H9 (cell line): ENCODE measurements around the gene CCNT1. TPM values are rescaled to one million over a fixed set of nuclear protein-coding genes. Genes with fewer than 3 reads are reported as not detected.

ENCODE experiments used
- DNase-seq: peaks from one replicate; pipeline ENCODE4 v3.0.0-alpha.2; 2017
- H2AFZ ChIP-seq: one replicate; pipeline ENCODE4 v1.6.1; 2013; ENCODE audit warnings: mild to moderate bottlenecking, low read length, control low read depth, moderate library complexity
- H2AK5ac ChIP-seq: 2 replicates; pipeline ENCODE4 v1.6.1; 2013; ENCODE audit warnings: low read length, control low read depth, mixed read lengths; ENCODE audit not compliant: insufficient read length
- H2BK120ac ChIP-seq: one replicate; pipeline ENCODE4 v1.6.1; 2013; ENCODE audit warnings: low read depth, mild to moderate bottlenecking, low read length, control low read depth, inconsistent platforms; ENCODE audit not compliant: poor library complexity, severe bottlenecking
- H2BK12ac ChIP-seq: 2 replicates; pipeline ENCODE4 v1.6.1; 2013; ENCODE audit warnings: low read length, control low read depth, mixed read lengths, low read depth; ENCODE audit not compliant: insufficient read length
- H2BK15ac ChIP-seq: 2 replicates; pipeline ENCODE4 v1.6.1; 2013; ENCODE audit warnings: low read depth, low read length, control low read depth
- H2BK20ac ChIP-seq: one replicate; pipeline ENCODE4 v1.6.1; 2013; ENCODE audit warnings: low read depth, mild to moderate bottlenecking, low read length, control low read depth, inconsistent platforms; ENCODE audit not compliant: poor library complexity, severe bottlenecking
- H2BK5ac ChIP-seq: 2 replicates; pipeline ENCODE4 v1.6.1; 2013; ENCODE audit warnings: low read length, control low read depth, mixed read lengths; ENCODE audit not compliant: insufficient read length
- H3K14ac ChIP-seq: 2 replicates; pipeline ENCODE4 v1.6.1; 2013; ENCODE audit warnings: low read length, control low read depth; ENCODE audit not compliant: insufficient read depth
- H3K18ac ChIP-seq: 2 replicates; pipeline ENCODE4 v1.6.1; 2013; ENCODE audit warnings: low read depth, mild to moderate bottlenecking, mixed read lengths, low read length, control low read depth; ENCODE audit not compliant: insufficient read length
- H3K23ac ChIP-seq: 2 replicates; pipeline ENCODE4 v1.6.1; 2013; ENCODE audit warnings: low read length, control low read depth, mixed read lengths, low read depth; ENCODE audit not compliant: insufficient read length
- H3K23me2 ChIP-seq: 2 replicates; pipeline ENCODE4 v1.6.1; 2013; ENCODE audit warnings: low read depth, mild to moderate bottlenecking, mixed read lengths, low read length, control low read depth; ENCODE audit not compliant: insufficient read length, poor library complexity, severe bottlenecking
- H3K27ac ChIP-seq: 2 replicates; pipeline ENCODE4 v1.5.1; 2013; ENCODE audit warnings: low read length, control low read depth, mixed read lengths, low read depth; ENCODE audit not compliant: insufficient read length
- H3K27me3 ChIP-seq: 2 replicates; pipeline ENCODE4 v1.6.1; 2013; ENCODE audit warnings: low read length, control low read depth, inconsistent platforms; ENCODE audit not compliant: insufficient read depth
- H3K4ac ChIP-seq: 2 replicates; pipeline ENCODE4 v1.6.1; 2013; ENCODE audit warnings: low read depth, mild to moderate bottlenecking, control low read depth, inconsistent platforms, low read length, moderate library complexity
- H3K4me1 ChIP-seq: 2 replicates; pipeline ENCODE4 v1.6.1; 2013; ENCODE audit warnings: low read length, control low read depth, inconsistent platforms; ENCODE audit not compliant: insufficient read depth
- H3K4me2 ChIP-seq: 2 replicates; pipeline ENCODE4 v1.6.1; 2013; ENCODE audit warnings: low read length, control low read depth, mixed read lengths; ENCODE audit not compliant: insufficient read length, insufficient read depth
- H3K56ac ChIP-seq: 2 replicates; pipeline ENCODE4 v1.6.1; 2013; ENCODE audit warnings: low read depth, mild to moderate bottlenecking, mixed read lengths, low read length, control low read depth; ENCODE audit not compliant: insufficient read length
- H3K79me1 ChIP-seq: 2 replicates; pipeline ENCODE4 v1.6.1; 2013; ENCODE audit warnings: low read depth, mild to moderate bottlenecking, moderate library complexity, low read length, control low read depth, inconsistent platforms; ENCODE audit not compliant: insufficient read depth, poor library complexity, severe bottlenecking
- H3K79me2 ChIP-seq: 2 replicates; pipeline ENCODE4 v1.6.1; 2013; ENCODE audit warnings: low read length, control low read depth, inconsistent platforms; ENCODE audit not compliant: insufficient read depth
- H3K9ac ChIP-seq: 2 replicates; pipeline ENCODE4 v1.6.1; 2013; ENCODE audit warnings: low read length, control low read depth, mixed read lengths; ENCODE audit not compliant: insufficient read length; ENCODE audit errors: extremely low read depth
- H3K9me3 ChIP-seq: one replicate; pipeline ENCODE4 v1.6.1; 2013; ENCODE audit warnings: low read depth, low read length, inconsistent platforms; ENCODE audit not compliant: control insufficient read depth
- H3T11ph ChIP-seq: one replicate; pipeline ENCODE4 v1.6.1; 2013; ENCODE audit warnings: mild to moderate bottlenecking, low read length, control low read depth, inconsistent platforms
- H4K20me1 ChIP-seq: one replicate; pipeline ENCODE4 v1.6.1; 2013; ENCODE audit not compliant: control insufficient read depth, insufficient read length, insufficient read depth
- H4K5ac ChIP-seq: 2 replicates; pipeline ENCODE4 v1.6.1; 2013; ENCODE audit warnings: low read depth, mild to moderate bottlenecking, mixed read lengths, low read length, control low read depth; ENCODE audit not compliant: insufficient read length
- H4K8ac ChIP-seq: replicated peaks from 2 replicates; pipeline ENCODE4 v1.6.1; 2013; ENCODE audit warnings: low read length, control low read depth, mixed read lengths, low read depth; ENCODE audit not compliant: insufficient read length
- H4K91ac ChIP-seq: 2 replicates; pipeline ENCODE4 v1.6.1; 2013; ENCODE audit warnings: low read depth, mild to moderate bottlenecking, moderate library complexity, mixed read lengths, low read length, control low read depth; ENCODE audit not compliant: insufficient read length
- H3K27ac Mint-ChIP-seq, 3 experiments: 2 replicates in 2 of 3; 3 replicates in 1 of 3; pipeline ENCODE4 v1.8.0; 2020 to 2021; ENCODE audit warnings: mixed read lengths in 3 of 3, mild to moderate bottlenecking in 1 of 3, moderate library complexity in 1 of 3
- H3K27me3 Mint-ChIP-seq: 2 replicates; pipeline ENCODE4 v1.8.0; 2021; ENCODE audit warnings: low read depth, mild to moderate bottlenecking, moderate library complexity, mixed read lengths
- H3K36me3 Mint-ChIP-seq, 3 experiments: 2 replicates in 2 of 3; 3 replicates in 1 of 3; pipeline ENCODE4 v1.8.0; 2020 to 2021; ENCODE audit warnings: low read depth in 3 of 3, mixed read lengths in 3 of 3; ENCODE audit not compliant: insufficient read depth in 1 of 3
- H3K4me1 Mint-ChIP-seq, 2 experiments: 2 replicates each; pipeline ENCODE4 v1.8.0; 2020; ENCODE audit warnings: mixed read lengths in 2 of 2
- H3K4me3 Mint-ChIP-seq, 2 experiments: 2 replicates in 1 of 2; 3 replicates in 1 of 2; pipeline ENCODE4 v1.8.0; 2020 to 2021; ENCODE audit warnings: mild to moderate bottlenecking in 2 of 2, mixed read lengths in 2 of 2, moderate library complexity in 1 of 2
- H3K9me3 Mint-ChIP-seq, 2 experiments: 2 replicates in 1 of 2; 3 replicates in 1 of 2; pipeline ENCODE4 v1.8.0; 2020; ENCODE audit warnings: mild to moderate bottlenecking in 2 of 2, mixed read lengths in 2 of 2, moderate library complexity in 1 of 2
- CTCF ChIP-seq: fragments of 200-600 bp; sonication (generic); conservative IDR thresholded peaks from 3 replicates; pipeline ENCODE4 v1.8.0; 2021; ENCODE audit warnings: antibody characterized with exemption, mild to moderate bottlenecking
- WGBS: extraction: QIAGEN DNeasy Blood & Tissue Kit; methylation state at CpG from one replicate; pipeline ENCODE4 v1.1.7; 2013; ENCODE audit warnings: missing lambda C conversion rate, low lambda C conversion rate, mixed read lengths; ENCODE audit not compliant: insufficient read length; ENCODE audit errors: extremely low coverage; 5-methylcytosine and 5-hydroxymethylcytosine counted together
- total RNA-seq: library from RNA; stranded (reverse); gene quantifications from 2 replicates; pipeline ENCODE4 v1.2.1, GENCODE V29; 2021

Gene CCNT1
- total RNA-seq, 1 experiment from 2014 or later = 53.1 TPM

GRCh38 chr12:48690436-48690835, 26.1 kb downstream of the CCNT1 start:
- Histone ChIP-seq H3K23ac (no peak overlapping the region), H2AFZ (no peak overlapping the region), H3K18ac (no peak overlapping the region), H3K79me2 (peaks cover 5% of the 10 kb centered on the region), H3K14ac (no peak overlapping the region), H3K56ac (no peak overlapping the region), H2BK5ac (no peak overlapping the region), H3K4me2 (no peak overlapping the region), H3K9me3 (no peaks in the 10 kb centered on the region), H3T11ph (no peak overlapping the region), H3K27ac (no peak overlapping the region), H2BK12ac (no peak overlapping the region), H2BK120ac (no peak overlapping the region), H3K4ac (no peak overlapping the region), H2BK15ac (no peak overlapping the region), H3K27me3 (no peaks in the 10 kb centered on the region), H3K9ac (peak overlapping the region; percentile 23), H2BK20ac (no peak overlapping the region), H4K5ac (no peak overlapping the region), H4K8ac (no peak overlapping the region), H3K23me2 (no peaks in the 10 kb centered on the region), H3K79me1 (peaks cover 4% of the 10 kb centered on the region), H3K4me1 (no peaks in the 10 kb centered on the region), H4K20me1 (no peaks in the 10 kb centered on the region), H4K91ac (no peak overlapping the region), H2AK5ac (no peak overlapping the region)
- Mint-ChIP-seq H3K4me3 (no peak overlapping the region), H3K36me3 (peaks cover 22 to 72% (median 47%) of the 10 kb centered on the region in 3 experiments; a peak in 6 of 7 replicates), H3K4me1 (no peaks in the 10 kb centered on the region), H3K27ac (no peak overlapping the region), H3K27me3 (no peaks in the 10 kb centered on the region), H3K9me3 (no peaks in the 10 kb centered on the region)
- no peak for TF ChIP-seq CTCF
- DNase-seq = no peak
- no CpG with 5 or more reads among the region's 4 CpGs for WGBS
